Spinal cord (tissue), 10 donors: ENCODE results near the gene KLK13. TPM values are rescaled to one million over a fixed set of nuclear protein-coding genes. Genes with fewer than 3 reads are reported as not detected.
A peak's percentile ranks its signal among the peaks of the same experiment; 100 is the strongest.

Experiments used
- DNase-seq, 6 donors: peaks; one replicate each; pipeline versions ENCODE4 v3.0.0 to v3.0.0-alpha.2; 2013 to 2015; ENCODE audit warnings: low spot score in 6 of 6, low read depth in 4 of 6
- H3K27ac ChIP-seq: one replicate; pipeline ENCODE4 v1.5.1; 2013; ENCODE audit warnings: low read depth, low read length, control low read depth
- H3K27me3 ChIP-seq: one replicate; pipeline ENCODE4 v1.6.1; 2013; ENCODE audit warnings: low read length; ENCODE audit not compliant: control insufficient read depth, insufficient read depth
- H3K36me3 ChIP-seq: one replicate; pipeline ENCODE4 v1.6.1; 2013; ENCODE audit warnings: low read length; ENCODE audit not compliant: control insufficient read depth, insufficient read depth
- H3K4me1 ChIP-seq: one replicate; pipeline ENCODE4 v1.6.1; 2013; ENCODE audit warnings: low read length; ENCODE audit not compliant: control insufficient read depth, insufficient read depth
- H3K4me3 ChIP-seq: one replicate; pipeline ENCODE4 v1.5.1; 2013; ENCODE audit warnings: low read depth, low read length, control low read depth
- H3K9me3 ChIP-seq: one replicate; pipeline ENCODE4 v1.6.1; 2013; ENCODE audit warnings: low read length; ENCODE audit not compliant: control insufficient read depth, insufficient read depth
- WGBS: methylation state at CpG from one replicate; pipeline ENCODE4 v1.1.5; 2013; ENCODE audit warnings: missing lambda C conversion rate; ENCODE audit not compliant: insufficient coverage; 5-methylcytosine and 5-hydroxymethylcytosine counted together
- long read RNA-seq, 4 donors: transcript quantifications; one replicate each; lab custom pipeline, GENCODE V29; 2026
- polyA plus RNA-seq, 2 donors: library from polyadenylated mRNA; unstranded; fragments of 120-200 nt; gene quantifications; one replicate each; pipeline ENCODE4 v1.2.1, GENCODE V29; 2013; ENCODE audit not compliant: insufficient read length in 2 of 2
- total RNA-seq, 2 donors: library from RNA; depleted of rRNA in 1 of 2; stranded (reverse); fragments of 120-200 nt in 1 of 2; fragments of >200 nt in 1 of 2; gene quantifications; one replicate each; pipeline versions ENCODE4 v1.2.3 to v1.2.4, GENCODE V29; 2013 to 2014
- donor health status: healthy.

The KLK13 gene
- total RNA-seq (under 1 TPM in 1 of 2 donors, not detected in 1; 0.50 TPM), polyA plus RNA-seq (1 to 10 TPM in 1 of 2 donors, under 1 TPM in 1; 0.65 to 1.2 TPM)
- long read RNA-seq, donor 1: 0 reads
- long read RNA-seq, donor 2: 0 reads
- long read RNA-seq, donor 3: 0 reads
- long read RNA-seq, donor 4: 0 reads

GRCh38 chr19:51064534-51065220 is at the start of gene KLK13:
Gene KLK13, minus strand, starts transcription at chr19:51065092. Its CDS starts 25 bp downstream, at chr19:51065067.
- H3K27me3 ChIP-seq: peaks cover 23% of the 10 kb centered on the region
- DNase-seq: peak in 2 of 6 donors; percentile 5 to 9
- peak within 1 kb of the TSS; percentile 2 for H3K4me3 ChIP-seq
- no peaks in the 10 kb centered on the region for H3K9me3 ChIP-seq
- H3K27ac ChIP-seq: no peak within 1 kb of the TSS
- peaks cover 8% of the 10 kb centered on the region for H3K4me1 ChIP-seq
- 25% methylated on average over 13 of the region's 38 CpGs for WGBS
- H3K36me3 ChIP-seq: no peaks in the 10 kb centered on the region

GRCh38 chr19:51114087-51114729 is 49.3 kb upstream of the KLK13 start:
- Histone ChIP-seq H3K27ac (no peak overlapping the region), H3K27me3 (peaks cover 8% of the 10 kb centered on the region), H3K9me3 (no peaks in the 10 kb centered on the region), H3K36me3 (no peaks in the 10 kb centered on the region), H3K4me1 (no peaks in the 10 kb centered on the region), H3K4me3 (no peak overlapping the region)
- 90% methylated on average over 2 of the region's 6 CpGs for WGBS
- DNase-seq: no peak

GRCh38 chr19:51111606-51112005 is 46.7 kb upstream of the KLK13 start:
- H3K27ac ChIP-seq: no peak overlapping the region
- peaks cover 8% of the 10 kb centered on the region for H3K27me3 ChIP-seq
- H3K36me3 ChIP-seq: no peaks in the 10 kb centered on the region
- no peak overlapping the region for H3K4me3 ChIP-seq
- no peak for DNase-seq
- 60% methylated on average over 6 of the region's 6 CpGs for WGBS
- H3K4me1 ChIP-seq: peaks cover 18% of the 10 kb centered on the region
- H3K9me3 ChIP-seq: no peaks in the 10 kb centered on the region

- H3K27me3 ChIP-seq: peaks cover 7% of the 10 kb centered on the region
- H3K4me1 ChIP-seq: peaks cover 18% of the 10 kb centered on the region
- no peaks in the 10 kb centered on the region for H3K9me3 ChIP-seq
- no peak overlapping the region for H3K27ac ChIP-seq
- peaks cover 3% of the 10 kb centered on the region for H3K36me3 ChIP-seq
- H3K4me3 ChIP-seq: no peak overlapping the region
- DNase-seq: no peak
- 71% methylated on average over 1 of the region's 1 CpG for WGBS
Observed at GRCh38 chr19:51110666-51110971, 45.7 kb upstream of the KLK13 start.

GRCh38 chr19:51108805-51109146 is 43.9 kb upstream of the KLK13 start:
- H3K4me3 ChIP-seq: peak overlapping the region; percentile 75
- peaks cover 18% of the 10 kb centered on the region for H3K4me1 ChIP-seq
- H3K36me3 ChIP-seq: peaks cover 18% of the 10 kb centered on the region
- H3K27me3 ChIP-seq: peaks cover 6% of the 10 kb centered on the region
- no peak for DNase-seq
- WGBS: 4% methylated on average over 14 of the region's 15 CpGs
- H3K9me3 ChIP-seq: no peaks in the 10 kb centered on the region
- peak overlapping the region; percentile 64 for H3K27ac ChIP-seq

GRCh38 chr19:51108066-51108804 is 43.3 kb upstream of the KLK13 start, which contains the start of gene CTU1:
Gene CTU1, minus strand, starts transcription at chr19:51108409. Its CDS starts 3,840 bp downstream, at chr19:51104569.
- under 1% methylated on average over 36 of the region's 43 CpGs for WGBS
- Histone ChIP-seq H3K4me3 (peak within 1 kb of the TSS; percentile 75), H3K4me1 (peaks cover 18% of the 10 kb centered on the region), H3K27me3 (peaks cover 4% of the 10 kb centered on the region), H3K36me3 (peaks cover 20% of the 10 kb centered on the region), H3K27ac (peak within 1 kb of the TSS; percentile 64), H3K9me3 (no peaks in the 10 kb centered on the region)
- peak; percentile 95 to 100 (median 98) for DNase-seq

- H3K9me3 ChIP-seq: no peaks in the 10 kb centered on the region
- H3K4me3 ChIP-seq: peak overlapping the region; percentile 75
- H3K36me3 ChIP-seq: peaks cover 24% of the 10 kb centered on the region
- WGBS: 19% methylated on average over 18 of the region's 18 CpGs
- peaks cover 3% of the 10 kb centered on the region for H3K27me3 ChIP-seq
- DNase-seq: peak in 1 of 6 donors; percentile 5
- H3K4me1 ChIP-seq: peaks cover 18% of the 10 kb centered on the region
- no peak overlapping the region for H3K27ac ChIP-seq
Observed at GRCh38 chr19:51107406-51108065, 42.6 kb upstream of the KLK13 start.

- Histone ChIP-seq H3K9me3 (no peaks in the 10 kb centered on the region), H3K27ac (no peak overlapping the region), H3K27me3 (no peaks in the 10 kb centered on the region), H3K4me3 (no peak overlapping the region), H3K4me1 (peaks cover 27% of the 10 kb centered on the region), H3K36me3 (peaks cover 50% of the 10 kb centered on the region)
- WGBS: 36% methylated on average over 49 of the region's 49 CpGs
- DNase-seq: peak in 1 of 6 donors; percentile 53
Observed at GRCh38 chr19:51103926-51104341, 39.0 kb upstream of the KLK13 start.

- no peak for DNase-seq
- peaks cover 28% of the 10 kb centered on the region for H3K4me1 ChIP-seq
- H3K27me3 ChIP-seq: no peaks in the 10 kb centered on the region
- no peaks in the 10 kb centered on the region for H3K9me3 ChIP-seq
- 93% methylated on average over 4 of the region's 7 CpGs for WGBS
- H3K4me3 ChIP-seq: no peak overlapping the region
- H3K36me3 ChIP-seq: peaks cover 56% of the 10 kb centered on the region
- H3K27ac ChIP-seq: no peak overlapping the region
Observed at GRCh38 chr19:51102991-51103390, 38.1 kb upstream of the KLK13 start.
